GM08714 (cell line): ENCODE data around the gene BPGM.

ENCODE experiments used
- H3K4me3 ChIP-seq: fragments of 200-500 bp; sonication (Bioruptor generic); 2 replicates; pipeline ENCODE4 v1.5.1; 2014; ENCODE audit warnings: mild to moderate bottlenecking, low read length, inconsistent platforms
- ZNF274 ChIP-seq: IDR thresholded peaks from 2 replicates; pipeline ENCODE4 v1.6.1; 2012; ENCODE audit warnings: mild to moderate bottlenecking, low read depth, low read length

BPGM gene

DNA sequence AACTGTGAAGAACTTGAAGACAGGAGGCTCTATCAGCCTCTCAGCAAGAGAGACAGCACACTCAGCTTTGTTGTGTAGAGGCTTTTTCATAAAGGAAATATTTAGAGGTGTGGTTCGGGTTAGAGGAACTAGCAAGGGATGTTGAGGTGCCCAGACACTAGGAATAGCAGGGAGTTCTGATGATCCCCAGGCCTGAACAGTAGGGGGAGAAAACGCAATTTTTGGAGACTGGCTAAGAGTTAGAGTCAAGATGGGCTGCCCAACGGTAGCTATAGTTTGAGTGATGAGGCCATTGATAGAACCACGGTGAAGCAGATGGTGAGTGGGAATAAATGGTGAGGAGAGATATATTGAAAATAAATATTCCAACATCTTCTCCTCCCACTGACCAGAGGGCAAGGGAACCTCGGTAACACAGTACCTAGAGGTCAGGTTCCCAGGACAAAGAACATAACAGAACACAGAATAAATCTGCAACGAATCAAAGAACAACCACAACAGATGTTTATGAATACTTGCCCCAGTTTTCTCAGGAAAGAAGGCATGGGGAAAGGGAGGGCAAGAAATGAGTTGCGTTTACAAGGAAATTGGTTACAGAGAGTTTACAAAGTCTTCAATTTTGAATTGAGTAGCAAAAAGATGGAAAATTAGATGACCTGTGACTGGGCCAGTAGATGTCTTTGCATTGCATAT lies 24.2 kb upstream of the BPGM start:
- no peak overlapping the region for H3K4me3 ChIP-seq

DNA sequence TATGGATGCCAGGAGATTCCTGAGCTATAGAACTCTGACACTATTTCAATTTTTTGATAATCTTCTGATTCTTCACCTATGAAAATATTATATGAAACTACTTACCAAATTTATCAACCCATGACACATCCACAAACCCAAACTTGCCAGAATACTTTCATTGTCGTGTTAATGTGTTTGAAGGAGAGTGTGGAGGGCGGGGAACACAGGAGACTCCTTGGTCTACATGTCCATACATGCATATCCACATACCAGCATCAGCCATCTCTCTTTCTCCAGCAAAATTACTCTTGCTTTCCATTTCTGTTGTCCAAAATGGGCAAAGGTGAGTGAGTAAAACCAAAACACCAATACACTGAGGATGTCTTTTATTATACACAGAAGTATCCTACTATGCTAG lies 23.5 kb upstream of the BPGM start:
- TF ChIP-seq ZNF274: no peak
- no peak overlapping the region for H3K4me3 ChIP-seq

More for the DNA sequence above, 24.2 kb upstream of the BPGM start:
- no peak for TF ChIP-seq ZNF274

- no peak overlapping the region for H3K4me3 ChIP-seq
- TF ChIP-seq ZNF274: no peak
Measured at GRCh38 chr7:134625550-134625949, 21.1 kb upstream of the BPGM start.

DNA sequence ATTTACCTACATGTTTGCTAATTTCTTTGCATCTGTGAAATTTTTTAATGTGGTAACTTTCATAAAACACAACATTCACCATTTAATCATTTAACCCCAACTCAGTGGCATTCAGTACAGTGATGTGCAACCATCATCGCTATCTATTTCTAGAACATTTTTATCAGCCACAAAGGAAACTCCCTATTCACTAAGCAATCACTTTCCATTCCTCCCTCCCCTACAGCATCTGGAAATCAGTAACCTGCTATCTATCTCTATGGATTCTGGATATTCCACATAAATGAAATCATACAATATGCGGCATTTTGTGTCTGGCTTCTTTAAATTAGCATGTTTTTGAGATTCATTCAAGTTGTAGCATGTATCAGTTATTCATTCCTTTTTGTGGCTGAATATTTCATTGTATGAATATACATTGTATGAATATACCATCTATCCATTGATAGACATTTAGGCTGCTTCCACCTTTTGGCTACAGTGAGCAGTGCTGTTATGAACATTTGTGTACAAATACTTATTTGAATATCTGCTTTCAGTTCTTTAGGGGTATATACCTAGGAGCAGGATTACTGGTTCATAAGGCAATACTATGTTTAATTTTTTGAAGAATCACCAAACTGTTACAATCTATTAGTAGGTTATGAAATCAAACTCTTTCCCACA lies 19.4 kb upstream of the BPGM start:
- TF ChIP-seq ZNF274: no peak
- H3K4me3 ChIP-seq: no peak overlapping the region

- TF ChIP-seq ZNF274: no peak
- no peak overlapping the region for H3K4me3 ChIP-seq
Measured at GRCh38 chr7:134627775-134628153, 18.9 kb upstream of the BPGM start.

DNA sequence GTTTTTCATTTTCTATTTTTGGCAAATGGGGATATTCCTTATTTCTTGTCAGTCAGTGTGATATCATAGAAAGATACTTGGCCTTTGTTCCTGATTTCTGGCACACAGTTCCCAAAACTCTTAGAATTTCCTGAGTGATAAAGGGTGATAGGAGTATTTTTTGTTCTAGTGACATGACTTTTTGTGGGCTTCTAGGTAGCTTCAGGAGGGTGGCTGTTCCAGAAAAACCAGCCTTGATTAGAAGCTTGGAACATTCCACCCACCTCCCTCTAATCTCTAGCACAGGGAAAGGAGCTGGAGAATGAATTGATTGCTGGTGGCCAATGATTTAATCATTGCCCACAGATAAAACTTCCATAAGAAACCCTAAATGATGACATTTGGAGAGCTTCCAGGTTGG lies 17.2 kb upstream of the BPGM start:
- TF ChIP-seq ZNF274: no peak
- no peak overlapping the region for H3K4me3 ChIP-seq

DNA sequence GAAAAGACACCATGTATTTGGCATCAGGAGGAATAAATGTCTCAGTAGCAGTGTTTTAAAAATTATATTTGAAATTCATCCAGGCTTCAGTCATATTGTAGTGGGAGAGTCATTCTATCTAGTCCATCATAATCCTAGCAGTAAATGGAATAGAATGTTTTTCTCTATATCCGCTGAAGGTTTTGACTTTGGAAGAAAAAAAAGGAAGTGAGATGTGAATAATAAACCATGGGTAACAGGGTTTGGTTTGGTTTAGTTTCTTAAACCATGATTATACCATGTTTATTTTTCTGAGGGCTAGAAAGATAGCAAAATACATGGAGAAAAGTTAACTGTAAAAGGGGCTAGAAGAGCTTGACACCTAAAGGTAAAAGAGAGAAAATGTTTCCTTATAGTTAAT lies 16.4 kb upstream of the BPGM start:
- TF ChIP-seq ZNF274: no peak
- no peak overlapping the region for H3K4me3 ChIP-seq

GRCh38 chr7:134630893-134631292 lies 15.8 kb upstream of the BPGM start:
- no peak overlapping the region for H3K4me3 ChIP-seq
- TF ChIP-seq ZNF274: no peak

GRCh38 chr7:134632052-134632451 lies 14.6 kb upstream of the BPGM start:
- no peak for TF ChIP-seq ZNF274
- H3K4me3 ChIP-seq: no peak overlapping the region

DNA sequence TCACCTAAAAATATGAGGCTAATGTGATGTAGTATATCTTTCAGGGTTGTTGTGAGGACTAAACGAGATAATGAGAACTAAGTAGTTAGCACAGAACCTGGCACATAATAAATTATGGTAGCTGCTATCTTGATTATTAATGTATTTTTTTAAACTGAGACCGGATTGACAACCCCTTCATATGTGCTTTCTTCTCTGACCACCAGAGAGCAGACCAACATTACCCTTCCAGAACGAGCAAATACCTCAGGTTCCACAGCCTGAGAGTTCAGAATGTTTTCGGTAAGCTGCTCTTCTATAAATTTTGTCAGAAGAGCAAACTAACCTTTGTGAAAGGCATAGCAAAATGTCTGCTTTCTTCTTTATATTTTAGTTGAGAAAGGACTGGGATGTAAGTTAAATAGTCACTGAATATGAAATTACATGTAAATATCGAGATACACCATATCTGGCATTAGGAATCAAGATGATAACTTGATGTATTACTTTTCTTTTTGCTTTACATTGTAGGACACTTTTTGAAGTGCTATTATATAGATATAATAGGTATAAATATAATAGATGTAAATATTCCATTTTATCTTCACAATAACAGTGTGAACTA lies 13.6 kb upstream of the BPGM start:
- no peak for TF ChIP-seq ZNF274
- H3K4me3 ChIP-seq: no peak overlapping the region

DNA sequence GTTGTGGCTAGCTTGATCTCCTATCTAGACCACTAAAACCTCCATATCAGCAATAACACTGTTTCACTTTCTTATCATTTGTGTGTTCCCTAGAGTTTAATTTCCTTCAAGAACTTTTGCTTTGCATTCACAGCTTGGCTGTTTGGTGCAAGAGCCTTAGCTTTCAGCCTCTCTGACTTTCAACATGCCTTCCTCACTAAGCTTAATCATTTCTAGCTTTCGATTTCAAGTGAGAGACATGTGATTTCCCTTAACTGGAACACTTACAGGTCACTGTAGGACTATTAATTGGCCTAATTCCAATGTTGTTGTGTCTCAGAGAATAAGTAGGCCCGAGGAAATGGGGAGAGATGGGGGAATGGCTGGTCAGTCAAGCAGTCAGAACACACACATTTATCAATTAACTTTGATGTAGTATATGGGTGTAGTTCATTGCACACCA lies 10.6 kb upstream of the BPGM start:
- no peak for TF ChIP-seq ZNF274
- no peak overlapping the region for H3K4me3 ChIP-seq

- H3K4me3 ChIP-seq: no peak overlapping the region
- TF ChIP-seq ZNF274: no peak
Measured at GRCh38 chr7:134637441-134637840, 9.2 kb upstream of the BPGM start.

- no peak for TF ChIP-seq ZNF274
- no peak overlapping the region for H3K4me3 ChIP-seq
Measured at GRCh38 chr7:134637934-134638719, 8.5 kb upstream of the BPGM start.

- TF ChIP-seq ZNF274: no peak
Measured at GRCh38 chr7:134639061-134639460, 7.6 kb upstream of the BPGM start.

DNA sequence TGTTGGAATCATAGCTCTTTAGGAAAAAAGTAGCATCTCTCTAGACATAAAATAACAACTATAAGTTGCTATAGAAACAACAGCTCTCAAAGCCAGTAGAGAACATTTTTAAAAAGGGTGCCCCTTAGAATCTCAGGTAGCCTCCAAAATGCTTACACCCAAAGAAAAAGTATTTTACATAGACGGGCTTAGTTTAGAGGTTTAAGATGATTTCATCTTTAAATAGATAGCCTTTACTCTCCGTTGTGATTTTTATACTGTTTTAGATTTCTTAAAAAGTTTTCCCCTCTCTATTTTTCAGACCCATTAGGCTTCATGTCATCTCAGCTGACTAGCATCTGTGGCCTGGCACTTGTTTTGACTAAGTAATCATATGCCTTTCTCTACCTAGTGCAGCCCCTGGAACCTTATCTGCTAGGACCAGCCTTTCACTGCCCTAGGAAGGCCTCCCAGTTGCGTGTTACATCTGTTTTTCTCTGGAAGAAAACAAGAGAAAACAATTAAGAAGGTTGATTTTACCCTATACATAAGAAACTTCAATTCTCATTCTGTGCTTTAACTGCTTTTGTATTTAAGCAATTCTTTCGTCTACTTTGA lies 6.9 kb upstream of the BPGM start:
- H3K4me3 ChIP-seq: no peak overlapping the region
- TF ChIP-seq ZNF274: no peak

More at GRCh38 chr7:134639061-134639460, 7.6 kb upstream of the BPGM start:
- H3K4me3 ChIP-seq: no peak overlapping the region
